GM19328 (cell line): Measurements from ENCODE around the gene CDKN2A.
A peak's percentile ranks its signal among the peaks of the same experiment; 100 is the strongest.
"Not testable (repeated sequence)": the region's sequence is repeated elsewhere in the genome, so short reads cannot be mapped to it uniquely, and the experiment has no call there.

Experiments
- ATAC-seq: cut with Tn5 transposase; IDR thresholded peaks from one replicate; pipeline ENCODE4 v1.9.1; 2021; ENCODE audit warnings: mild to moderate bottlenecking, moderate library complexity; ENCODE audit not compliant: unreplicated experiment

The CDKN2A gene

GRCh38 chr9:21982861-21983560 is 11.2 kb downstream of the CDKN2A start:
- ATAC-seq: no peak

GRCh38 chr9:21982391-21982790 is 11.8 kb downstream of the CDKN2A start:
- no peak for ATAC-seq

- no peak for ATAC-seq
Observed at GRCh38 chr9:21976334-21976875, 17.8 kb downstream of the CDKN2A start.

GRCh38 chr9:21974722-21975409 is 19.3 kb downstream of the CDKN2A start:
- peak; percentile 63 for ATAC-seq

- no peak for ATAC-seq
Observed at GRCh38 chr9:21974343-21974721, 19.9 kb downstream of the CDKN2A start.

- no peak for ATAC-seq
Observed at GRCh38 chr9:21972361-21972760, 21.8 kb downstream of the CDKN2A start.

GRCh38 chr9:21970800-21971640 is 23.2 kb downstream of the CDKN2A start:
- no peak for ATAC-seq

GRCh38 chr9:21969951-21970799 is 24.0 kb downstream of the CDKN2A start:
- no peak for ATAC-seq

- ATAC-seq: no peak
Observed at GRCh38 chr9:21969011-21969940, 24.9 kb downstream of the CDKN2A start.

- no peak for ATAC-seq
Observed at GRCh38 chr9:21968331-21969010, 25.7 kb downstream of the CDKN2A start.

- ATAC-seq: no peak
Observed at GRCh38 chr9:21967702-21968101, 26.5 kb downstream of the CDKN2A start.

GRCh38 chr9:21967169-21967568 is 27.0 kb downstream of the CDKN2A start:
- ATAC-seq: no peak

GRCh38 chr9:21966140-21966851 is 27.9 kb downstream of the CDKN2A start:
- ATAC-seq: no peak

GRCh38 chr9:21965401-21965951 is 28.7 kb downstream of the CDKN2A start:
- ATAC-seq: peak; percentile 84

GRCh38 chr9:21964925-21965385 is 29.2 kb downstream of the CDKN2A start:
- ATAC-seq: peak; percentile 54

- ATAC-seq: no peak
Observed at GRCh38 chr9:21961569-21961968, 32.6 kb downstream of the CDKN2A start.

- not testable (repeated sequence) for ATAC-seq
Observed at GRCh38 chr9:21959268-21959667, 34.9 kb downstream of the CDKN2A start.

GRCh38 chr9:21958833-21959232 is 35.4 kb downstream of the CDKN2A start:
- ATAC-seq: no peak
